Fibroblast of the aortic adventitia (primary cell): ENCODE measurements around the gene HOXA1. TPM values are rescaled to one million over a fixed set of nuclear protein-coding genes. Genes with fewer than 3 reads are reported as not detected.

Experiments
- DNase-seq: peaks from one replicate; pipeline ENCODE4 v3.0.0-alpha.2; 2010; ENCODE audit warnings: low read depth
- H3K4me3 ChIP-seq: 2 replicates; pipeline ENCODE4 v1.5.1; 2011; ENCODE audit warnings: low read depth, mild to moderate bottlenecking, control low read depth, low read length, moderate library complexity
- total RNA-seq: library from RNA; depleted of rRNA; stranded (reverse); fragments of >200 nt; gene quantifications from 2 replicates; pipeline ENCODE4 v1.2.3, GENCODE V29; 2012; ENCODE audit warnings: low replicate concordance
- TF ChIP-seq, protein P1 (sequence below): IDR thresholded peaks from 2 replicates; pipeline ENCODE4 v1.5.1; 2011; ENCODE audit warnings: mild to moderate bottlenecking, low read length, control low read depth, inconsistent platforms; ENCODE audit not compliant: insufficient read depth

Gene HOXA1
- 0.72 TPM in 1 of 2 replicates, not detected in the other for total RNA-seq

DNA sequence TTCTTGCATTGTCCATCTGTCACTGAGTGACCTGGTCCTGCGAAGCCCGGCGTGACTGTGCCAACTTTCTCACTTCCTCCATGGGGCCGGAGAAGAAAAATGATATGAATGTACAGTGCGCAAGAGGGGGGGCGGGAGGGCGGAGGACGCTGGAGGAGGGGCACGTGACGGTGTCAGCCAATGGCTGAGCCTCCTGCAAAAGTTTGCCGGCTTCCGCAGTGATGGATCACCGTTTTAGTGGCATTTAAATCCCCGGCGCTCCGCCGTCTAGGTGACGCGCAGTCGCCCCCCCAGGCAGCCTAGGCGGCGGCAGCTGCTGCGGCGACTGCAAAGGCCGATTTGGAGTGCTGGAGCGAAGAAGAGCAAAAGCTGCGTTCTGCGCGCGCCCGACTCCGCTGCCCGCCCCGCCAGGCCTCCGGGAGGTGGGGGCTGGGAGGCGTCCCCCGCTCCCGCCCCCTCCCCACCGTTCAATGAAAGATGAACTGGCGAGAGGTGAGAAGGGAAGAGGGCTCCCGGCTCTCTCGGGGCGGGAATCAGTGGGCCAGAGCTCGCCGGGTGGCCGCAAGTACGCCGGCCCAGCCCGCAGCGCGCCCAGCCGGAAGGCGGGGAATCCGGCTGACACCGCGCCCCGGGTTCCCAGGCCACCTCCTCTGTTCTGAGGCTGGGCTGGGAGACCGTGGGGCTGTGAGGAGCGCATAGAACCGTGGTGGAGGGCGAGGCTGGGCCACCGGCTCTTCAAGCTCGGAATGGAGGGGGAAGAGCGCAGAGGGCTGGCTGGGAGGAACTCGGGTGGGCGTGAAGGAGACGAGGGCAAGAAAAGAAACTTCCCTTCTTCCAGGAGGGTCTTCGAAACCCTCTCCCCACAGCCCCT lies at the start of gene HOXA1:
Gene HOXA1, minus strand, starts transcription at position 104 of the 871 bp plus-strand sequence. Its CDS starts 88 bp downstream, at position 16.
- TF ChIP-seq, protein P1, sequence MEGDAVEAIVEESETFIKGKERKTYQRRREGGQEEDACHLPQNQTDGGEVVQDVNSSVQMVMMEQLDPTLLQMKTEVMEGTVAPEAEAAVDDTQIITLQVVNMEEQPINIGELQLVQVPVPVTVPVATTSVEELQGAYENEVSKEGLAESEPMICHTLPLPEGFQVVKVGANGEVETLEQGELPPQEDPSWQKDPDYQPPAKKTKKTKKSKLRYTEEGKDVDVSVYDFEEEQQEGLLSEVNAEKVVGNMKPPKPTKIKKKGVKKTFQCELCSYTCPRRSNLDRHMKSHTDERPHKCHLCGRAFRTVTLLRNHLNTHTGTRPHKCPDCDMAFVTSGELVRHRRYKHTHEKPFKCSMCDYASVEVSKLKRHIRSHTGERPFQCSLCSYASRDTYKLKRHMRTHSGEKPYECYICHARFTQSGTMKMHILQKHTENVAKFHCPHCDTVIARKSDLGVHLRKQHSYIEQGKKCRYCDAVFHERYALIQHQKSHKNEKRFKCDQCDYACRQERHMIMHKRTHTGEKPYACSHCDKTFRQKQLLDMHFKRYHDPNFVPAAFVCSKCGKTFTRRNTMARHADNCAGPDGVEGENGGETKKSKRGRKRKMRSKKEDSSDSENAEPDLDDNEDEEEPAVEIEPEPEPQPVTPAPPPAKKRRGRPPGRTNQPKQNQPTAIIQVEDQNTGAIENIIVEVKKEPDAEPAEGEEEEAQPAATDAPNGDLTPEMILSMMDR: no peak
- H3K4me3 ChIP-seq: peak within 1 kb of the TSS; percentile 81
- peak; percentile 88 for DNase-seq

DNA sequence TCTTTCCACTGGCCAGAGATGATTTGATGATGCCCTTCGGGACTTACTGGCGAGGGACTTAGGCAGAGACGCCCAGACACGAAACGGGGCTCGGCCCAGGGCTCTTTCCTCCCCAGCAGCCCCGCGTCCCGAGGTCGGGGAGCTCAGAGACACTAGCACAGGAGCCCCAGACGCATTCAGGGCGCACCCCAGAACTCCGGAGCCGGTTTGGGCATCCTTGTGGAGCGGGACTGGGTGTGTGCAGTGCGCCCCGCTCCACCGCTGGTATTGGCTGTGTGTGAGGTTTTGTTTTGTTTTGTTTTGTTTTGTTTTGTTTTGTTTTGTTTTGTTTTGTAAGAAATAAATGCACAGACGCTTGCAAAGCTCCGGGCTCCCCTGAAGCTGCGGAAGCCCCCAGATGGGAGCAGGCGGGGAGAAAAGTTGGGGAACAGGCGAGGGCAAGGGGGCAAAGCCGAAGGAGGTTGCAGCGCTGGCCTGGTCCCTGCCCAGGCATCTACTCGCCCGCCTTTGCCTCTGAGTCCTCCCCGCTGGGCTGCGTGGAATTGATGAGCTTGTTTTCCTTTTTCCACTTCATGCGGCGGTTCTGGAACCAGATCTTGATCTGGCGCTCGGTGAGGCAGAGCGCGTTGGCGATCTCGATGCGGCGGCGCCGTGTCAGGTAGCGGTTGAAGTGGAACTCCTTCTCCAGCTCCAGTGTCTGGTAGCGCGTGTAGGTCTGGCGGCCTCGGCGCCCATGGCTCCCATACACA lies 49.5 kb upstream of the HOXA1 start:
- H3K4me3 ChIP-seq: no peak overlapping the region
- TF ChIP-seq, protein P1: no peak
- DNase-seq: no peak

DNA sequence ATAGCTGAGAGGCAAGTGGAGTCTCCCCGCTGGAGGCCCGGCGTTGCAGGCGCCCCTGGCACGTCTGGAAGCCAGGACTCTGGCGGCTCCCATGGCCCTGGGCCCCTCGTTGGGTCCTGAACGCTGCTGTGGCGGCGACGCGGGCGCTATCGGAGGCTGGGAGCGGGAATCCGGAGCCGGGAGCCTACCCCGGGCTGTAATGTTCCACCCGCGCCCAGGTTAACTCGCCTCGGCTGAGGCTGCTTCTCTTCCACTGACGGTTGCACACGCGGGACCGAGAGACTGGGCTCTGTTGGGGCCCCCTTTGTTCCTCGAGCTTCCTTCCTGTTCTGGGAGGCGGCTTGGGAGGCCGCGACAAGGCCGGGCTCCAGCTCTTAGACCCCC lies 49.0 kb upstream of the HOXA1 start:
- TF ChIP-seq, protein P1: no peak
- no peak overlapping the region for H3K4me3 ChIP-seq
- DNase-seq: no peak

DNA sequence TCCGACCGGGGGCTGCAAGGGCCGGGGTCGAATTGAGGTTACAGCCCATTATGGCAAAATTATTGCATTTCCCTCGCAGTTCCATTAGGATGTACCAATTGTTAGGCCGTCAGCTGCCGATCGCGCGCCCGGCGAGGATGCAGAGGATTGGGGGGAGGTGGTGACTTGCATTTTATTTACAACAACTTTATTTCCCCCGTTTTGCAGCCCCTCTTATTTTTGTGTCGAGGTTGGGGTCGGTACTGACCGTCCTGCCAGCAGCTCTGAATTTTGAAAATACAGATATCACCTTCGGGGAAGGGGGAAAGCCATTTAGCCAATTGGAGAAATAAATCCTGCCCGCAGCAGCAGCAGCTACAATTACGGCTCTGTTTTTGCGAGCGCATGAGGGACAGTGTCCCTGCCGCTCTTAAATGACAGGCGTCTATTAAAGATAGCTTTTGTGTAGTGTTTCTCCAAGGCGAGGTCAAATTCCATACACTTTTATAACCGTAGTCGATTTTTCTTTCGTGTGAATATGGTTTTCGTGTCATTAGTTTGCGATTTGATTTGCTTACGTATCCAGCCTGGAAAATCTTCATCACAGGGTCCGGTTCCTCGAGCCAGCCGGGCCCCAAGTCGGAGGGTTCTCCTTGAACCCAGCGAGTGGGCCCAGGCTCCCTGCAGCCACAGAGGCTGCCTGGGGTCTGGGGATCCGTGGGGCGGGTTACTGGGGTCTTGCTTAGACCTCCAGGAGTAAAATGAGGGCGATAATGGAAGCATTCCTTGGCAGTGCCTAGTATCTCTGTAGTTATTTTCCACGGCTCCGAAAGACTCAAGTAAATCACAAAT lies 48.4 kb upstream of the HOXA1 start:
- TF ChIP-seq, protein P1: no peak
- no peak for DNase-seq

DNA sequence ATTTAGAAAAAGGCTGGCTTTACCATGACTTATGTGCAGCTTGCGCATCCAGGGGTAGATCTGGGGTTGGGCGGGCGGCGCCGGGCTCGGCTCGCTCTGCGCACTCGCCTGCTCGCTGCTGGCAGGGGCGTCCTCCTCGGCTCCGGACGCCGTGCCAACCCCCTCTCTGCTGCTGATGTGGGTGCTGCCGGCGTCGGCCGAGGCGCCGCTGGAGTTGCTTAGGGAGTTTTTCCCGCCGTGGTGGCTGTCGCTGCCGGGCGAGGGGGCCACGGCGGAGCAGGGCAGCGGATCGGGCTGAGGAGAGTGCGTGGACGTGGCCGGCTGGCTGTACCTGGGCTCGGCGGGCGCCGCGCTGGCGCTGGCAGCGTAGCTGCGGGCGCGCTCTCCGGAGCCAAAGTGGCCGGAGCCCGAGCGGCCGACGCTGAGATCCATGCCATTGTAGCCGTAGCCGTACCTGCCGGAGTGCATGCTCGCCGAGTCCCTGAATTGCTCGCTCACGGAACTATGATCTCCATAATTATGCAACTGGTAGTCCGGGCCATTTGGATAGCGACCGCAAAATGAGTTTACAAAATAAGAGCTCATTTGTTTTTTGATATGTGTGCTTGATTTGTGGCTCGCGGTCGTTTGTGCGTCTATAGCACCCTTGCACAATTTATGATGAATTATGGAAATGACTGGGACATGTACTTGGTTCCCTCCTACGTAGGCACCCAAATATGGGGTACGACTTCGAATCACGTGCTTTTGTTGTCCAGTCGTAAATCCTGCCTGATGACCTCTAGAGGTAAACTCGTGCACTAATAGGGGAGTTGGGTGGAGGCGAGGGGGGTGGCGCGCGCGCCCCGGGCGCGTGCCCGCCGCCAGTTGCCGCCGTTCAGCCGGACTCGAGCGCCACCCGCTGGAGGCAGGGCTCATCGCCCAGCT lies 47.5 kb upstream of the HOXA1 start, which contains the start of gene HOXA5:
Gene HOXA5, minus strand, starts transcription at position 659 of the 927 bp plus-strand sequence. Its CDS starts 74 bp downstream, at position 585.
- TF ChIP-seq, protein P1: peak; percentile 48
- DNase-seq: peak; percentile 84
- peak within 1 kb of the TSS; percentile 62 for H3K4me3 ChIP-seq

More for the DNA sequence above, 48.4 kb upstream of the HOXA1 start:
- H3K4me3 ChIP-seq: no peak overlapping the region
